Measurements from ENCODE around the gene SLC49A3. TPM values are rescaled to one million over a fixed set of nuclear protein-coding genes. Genes with fewer than 3 reads are reported as not detected.

The SLC49A3 gene
- total RNA-seq, 1 donor from 2014 or later, result 2.3 TPM

DNA sequence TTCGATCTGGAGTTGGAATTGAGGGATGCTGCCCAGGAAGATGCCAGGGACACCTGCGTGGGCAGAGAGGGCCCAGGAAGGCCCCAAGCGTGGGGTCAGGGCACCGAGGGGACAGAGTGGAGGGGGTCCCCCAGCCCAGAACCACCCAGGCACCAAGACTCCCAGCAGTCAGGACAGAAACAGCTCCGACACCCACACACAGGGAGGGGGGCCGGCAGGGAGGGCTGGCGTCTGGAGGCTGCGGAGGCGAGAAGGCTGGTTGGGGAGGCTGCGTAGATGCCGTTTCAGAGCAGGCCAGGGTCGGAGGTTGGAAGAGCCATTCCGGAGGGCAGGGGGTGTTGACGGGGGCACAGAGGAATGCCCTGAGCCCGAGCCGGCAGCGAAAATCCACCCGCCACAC is 38.5 kb downstream of the SLC49A3 start:
- TF ChIP-seq, protein P1, sequence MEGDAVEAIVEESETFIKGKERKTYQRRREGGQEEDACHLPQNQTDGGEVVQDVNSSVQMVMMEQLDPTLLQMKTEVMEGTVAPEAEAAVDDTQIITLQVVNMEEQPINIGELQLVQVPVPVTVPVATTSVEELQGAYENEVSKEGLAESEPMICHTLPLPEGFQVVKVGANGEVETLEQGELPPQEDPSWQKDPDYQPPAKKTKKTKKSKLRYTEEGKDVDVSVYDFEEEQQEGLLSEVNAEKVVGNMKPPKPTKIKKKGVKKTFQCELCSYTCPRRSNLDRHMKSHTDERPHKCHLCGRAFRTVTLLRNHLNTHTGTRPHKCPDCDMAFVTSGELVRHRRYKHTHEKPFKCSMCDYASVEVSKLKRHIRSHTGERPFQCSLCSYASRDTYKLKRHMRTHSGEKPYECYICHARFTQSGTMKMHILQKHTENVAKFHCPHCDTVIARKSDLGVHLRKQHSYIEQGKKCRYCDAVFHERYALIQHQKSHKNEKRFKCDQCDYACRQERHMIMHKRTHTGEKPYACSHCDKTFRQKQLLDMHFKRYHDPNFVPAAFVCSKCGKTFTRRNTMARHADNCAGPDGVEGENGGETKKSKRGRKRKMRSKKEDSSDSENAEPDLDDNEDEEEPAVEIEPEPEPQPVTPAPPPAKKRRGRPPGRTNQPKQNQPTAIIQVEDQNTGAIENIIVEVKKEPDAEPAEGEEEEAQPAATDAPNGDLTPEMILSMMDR (IDR thresholded peaks at IDR 0.05), result no peak
- POLR2A ChIA-PET, result no interaction called here
- ATAC-seq (ENCODE audit: low read depth) (no peak), DNase-seq (no peak)
- CTCF ChIA-PET, result no interaction called here
- intact Hi-C loops (cut with micrococcal nuclease), result no loop called here
- H3K4me1 Mint-ChIP-seq, result no peaks in the 10 kb centered on the region
- H3K36me3 Mint-ChIP-seq (ENCODE audit: low read depth), result no peaks in the 10 kb centered on the region
- H3K27ac Mint-ChIP-seq, result no peak overlapping the region
- no peak overlapping the region for H3K4me3 Mint-ChIP-seq
- H3K27me3 Mint-ChIP-seq, result peaks cover 5% of the 10 kb centered on the region
- H3K9me3 Mint-ChIP-seq, result no peaks in the 10 kb centered on the region

DNA sequence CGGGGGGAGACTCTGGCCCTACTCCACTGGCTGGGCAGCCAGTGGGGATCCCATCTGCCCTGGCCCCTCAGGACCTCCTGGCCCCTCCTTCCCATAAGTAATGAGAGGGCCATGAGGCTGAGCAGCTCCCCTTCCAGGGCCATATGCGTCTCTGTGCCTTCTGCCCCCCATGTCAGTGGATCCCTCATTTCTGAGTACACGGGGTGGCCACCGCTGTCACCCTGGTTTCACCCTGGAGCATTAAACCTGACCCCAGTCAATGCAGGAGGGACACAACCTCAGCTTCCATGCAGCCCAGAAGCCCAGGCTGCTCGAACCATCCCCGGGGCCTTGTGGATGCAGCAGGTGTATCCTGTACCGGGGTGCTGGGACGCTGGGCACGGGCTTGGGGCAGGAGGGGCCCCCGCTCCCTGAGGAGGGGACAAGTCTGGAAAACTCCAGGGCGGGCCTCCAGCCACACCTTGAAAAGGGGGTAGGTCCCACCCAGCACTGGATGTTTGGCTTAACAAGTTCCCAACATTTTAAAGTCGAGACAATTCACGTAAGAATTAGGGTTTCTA is 39.1 kb downstream of the SLC49A3 start:
- intact Hi-C loops (cut with micrococcal nuclease), result no loop called here
- ATAC-seq (ENCODE audit: low read depth), result no peak
- TF ChIP-seq, protein P1 (IDR thresholded peaks at IDR 0.05), result no peak
- Mint-ChIP-seq H3K4me3 (no peak overlapping the region), H3K27me3 (peaks cover 5% of the 10 kb centered on the region), H3K36me3 (ENCODE audit: low read depth) (no peaks in the 10 kb centered on the region), H3K4me1 (no peaks in the 10 kb centered on the region), H3K27ac (no peak overlapping the region), H3K9me3 (peaks cover 2% of the 10 kb centered on the region)
- DNase-seq, result no peak
- ChIA-PET CTCF (no interaction called here), POLR2A (no interaction called here)

DNA sequence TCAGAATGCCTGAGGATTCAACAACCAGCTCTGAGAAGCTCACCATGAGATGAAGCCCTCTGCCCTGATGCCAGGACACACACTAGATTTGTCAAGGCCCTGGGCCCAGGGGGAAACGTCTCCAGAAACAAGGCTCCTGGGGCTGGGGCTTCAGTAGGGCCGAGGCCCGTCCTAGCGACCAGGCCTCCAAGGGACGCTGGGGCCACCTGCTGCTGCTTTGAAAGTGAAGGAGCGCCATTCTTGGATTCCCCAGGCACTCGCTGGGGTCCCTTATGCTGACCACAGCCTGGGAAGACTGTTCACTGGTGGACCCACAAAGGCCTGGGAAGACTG is 39.7 kb downstream of the SLC49A3 start:
- peaks cover 3% of the 10 kb centered on the region for H3K9me3 Mint-ChIP-seq
- no peaks in the 10 kb centered on the region for H3K4me1 Mint-ChIP-seq
- H3K36me3 Mint-ChIP-seq (ENCODE audit: low read depth), result no peaks in the 10 kb centered on the region
- H3K27ac Mint-ChIP-seq, result no peak overlapping the region
- TF ChIP-seq, protein P1 (IDR thresholded peaks at IDR 0.05), result no peak
- no peak overlapping the region for H3K4me3 Mint-ChIP-seq
- ChIA-PET POLR2A (no interaction called here), CTCF (no interaction called here)
- intact Hi-C loops (cut with micrococcal nuclease), result no loop called here
- DNase-seq (no peak), ATAC-seq (ENCODE audit: low read depth) (no peak)
- peaks cover 8% of the 10 kb centered on the region for H3K27me3 Mint-ChIP-seq

DNA sequence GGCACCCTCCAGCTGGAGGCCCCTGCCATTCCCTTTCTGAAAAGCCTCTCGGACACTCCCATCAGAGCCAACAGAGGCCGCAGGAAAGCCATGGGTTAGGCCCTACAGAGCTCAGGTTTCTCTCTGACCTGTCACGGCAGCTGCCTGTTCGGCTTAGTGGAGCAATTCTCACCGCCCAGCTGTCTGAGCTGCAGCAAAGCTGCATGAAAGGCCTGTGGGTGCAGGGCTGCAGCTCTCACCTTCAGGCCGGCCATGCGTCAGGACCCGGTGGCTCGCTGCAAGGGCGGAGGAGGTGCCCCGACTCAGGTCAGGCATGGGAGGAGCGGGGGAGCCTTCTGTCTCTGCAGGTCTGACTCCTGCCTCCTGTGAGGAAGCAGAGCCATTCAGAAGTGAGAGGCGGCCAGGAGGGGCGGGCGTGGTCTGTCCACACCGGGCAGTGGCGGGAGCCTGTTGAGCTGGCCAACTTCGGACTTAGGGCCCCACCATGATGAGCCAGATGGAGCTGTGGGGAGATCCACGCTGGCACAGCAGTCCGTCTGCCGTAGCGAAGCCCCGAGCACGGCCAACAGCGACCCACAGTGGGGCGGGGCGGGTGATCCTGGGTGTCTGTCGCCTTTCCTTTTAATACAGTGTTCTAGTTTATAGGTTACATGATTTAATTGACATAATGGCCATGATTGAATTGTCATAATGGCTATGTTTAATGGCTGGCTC is 40.2 kb downstream of the SLC49A3 start:
- H3K9me3 Mint-ChIP-seq, result peaks cover 3% of the 10 kb centered on the region
- no peaks in the 10 kb centered on the region for H3K36me3 Mint-ChIP-seq (ENCODE audit: low read depth)
- intact Hi-C loops (cut with micrococcal nuclease), result no loop called here
- no peak overlapping the region for H3K4me3 Mint-ChIP-seq
- DNase-seq (no peak), ATAC-seq (ENCODE audit: low read depth) (no peak)
- peaks cover 8% of the 10 kb centered on the region for H3K27me3 Mint-ChIP-seq
- H3K4me1 Mint-ChIP-seq, result no peaks in the 10 kb centered on the region
- no peak overlapping the region for H3K27ac Mint-ChIP-seq
- TF ChIP-seq, protein P1 (IDR thresholded peaks at IDR 0.05), result no peak
- POLR2A ChIA-PET, result no interaction called here
- CTCF ChIA-PET, result no interaction called here

DNA sequence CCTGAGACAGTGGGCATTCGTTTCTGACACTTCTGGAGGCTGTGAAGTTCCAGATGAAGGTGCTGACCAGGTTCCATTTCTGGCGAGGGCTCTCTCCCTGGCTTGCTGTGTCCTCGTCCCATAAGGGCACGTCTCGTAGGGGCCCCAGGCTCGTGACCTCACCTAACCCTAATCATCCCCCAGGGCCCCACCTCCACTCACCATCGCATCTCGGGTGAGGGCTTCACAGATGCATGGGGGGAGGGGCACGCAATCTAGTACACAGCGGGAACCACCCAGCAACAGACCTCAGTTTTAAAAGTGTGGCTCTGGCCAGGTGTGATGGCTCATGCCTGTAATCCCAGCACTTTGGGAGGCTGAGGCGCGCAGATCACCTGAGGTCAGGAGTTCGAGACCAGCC is 41.5 kb downstream of the SLC49A3 start:
- Mint-ChIP-seq H3K27ac (no peak overlapping the region), H3K4me1 (no peaks in the 10 kb centered on the region), H3K36me3 (ENCODE audit: low read depth) (no peaks in the 10 kb centered on the region), H3K27me3 (peaks cover 8% of the 10 kb centered on the region), H3K4me3 (no peak overlapping the region), H3K9me3 (peaks cover 3% of the 10 kb centered on the region)
- intact Hi-C loops (cut with micrococcal nuclease), result no loop called here
- CTCF ChIA-PET, result no interaction called here
- POLR2A ChIA-PET, result no interaction called here
- DNase-seq, result no peak
- no peak for ATAC-seq (ENCODE audit: low read depth)
- TF ChIP-seq, protein P1 (IDR thresholded peaks at IDR 0.05), result no peak
